ENCODE data around the gene CD3D.

GRCh38 chr11:118318581-118319336 lies 23.7 kb downstream of the CD3D start:
- TF ChIP-seq CTCF (IDR thresholded peaks at IDR 0.05; ENCODE audit: extremely low read depth in 1 of 2, insufficient read depth in 1 of 2, low read depth in 1 of 2, low read length in 2 of 2) (no peak), MAX (IDR thresholded peaks at IDR 0.05; ENCODE audit: insufficient read depth, insufficient read length) (no peak), EZH2 (IDR thresholded peaks at IDR 0.05; ENCODE audit: borderline replicate concordance, low read depth, low read length, severe bottlenecking) (no peak), POLR2A (IDR thresholded peaks at IDR 0.05; ENCODE audit: low read depth, low read length) (no peak), POLR2AphosphoS5 (IDR thresholded peaks at IDR 0.05; ENCODE audit: insufficient read depth, low read depth, low read length) (no peak), FOS (IDR thresholded peaks at IDR 0.05; ENCODE audit: borderline replicate concordance, insufficient read depth, low read length) (no peak)
